Measurements from ENCODE around the gene OAS2.

GRCh38 chr12:112985642-112986290 is 7.4 kb downstream of the OAS2 start:
- TF ChIP-seq, protein P1, sequence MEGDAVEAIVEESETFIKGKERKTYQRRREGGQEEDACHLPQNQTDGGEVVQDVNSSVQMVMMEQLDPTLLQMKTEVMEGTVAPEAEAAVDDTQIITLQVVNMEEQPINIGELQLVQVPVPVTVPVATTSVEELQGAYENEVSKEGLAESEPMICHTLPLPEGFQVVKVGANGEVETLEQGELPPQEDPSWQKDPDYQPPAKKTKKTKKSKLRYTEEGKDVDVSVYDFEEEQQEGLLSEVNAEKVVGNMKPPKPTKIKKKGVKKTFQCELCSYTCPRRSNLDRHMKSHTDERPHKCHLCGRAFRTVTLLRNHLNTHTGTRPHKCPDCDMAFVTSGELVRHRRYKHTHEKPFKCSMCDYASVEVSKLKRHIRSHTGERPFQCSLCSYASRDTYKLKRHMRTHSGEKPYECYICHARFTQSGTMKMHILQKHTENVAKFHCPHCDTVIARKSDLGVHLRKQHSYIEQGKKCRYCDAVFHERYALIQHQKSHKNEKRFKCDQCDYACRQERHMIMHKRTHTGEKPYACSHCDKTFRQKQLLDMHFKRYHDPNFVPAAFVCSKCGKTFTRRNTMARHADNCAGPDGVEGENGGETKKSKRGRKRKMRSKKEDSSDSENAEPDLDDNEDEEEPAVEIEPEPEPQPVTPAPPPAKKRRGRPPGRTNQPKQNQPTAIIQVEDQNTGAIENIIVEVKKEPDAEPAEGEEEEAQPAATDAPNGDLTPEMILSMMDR (conservative IDR thresholded peaks at IDR 0.05; ENCODE audit: low read depth, low read length) = no peak
- no peak for TF ChIP-seq EZH2phosphoT487 (IDR thresholded peaks at IDR 0.05; ENCODE audit: borderline replicate concordance, low read length)
